AG04449 (cell line): ENCODE measurements around the gene C15orf61.

ENCODE experiments used
- CTCF ChIA-PET: fragments of 350-600 bp; formaldehyde crosslinking; extraction: SDS; loops from one replicate; lab custom pipeline; 2021; ENCODE audit warnings: antibody characterized with exemption; lab: Yijun Ruan, JAX
- POLR2A ChIA-PET: fragments of 400-600, 350-600 bp; formaldehyde crosslinking; extraction: SDS; loops from one replicate; lab custom pipeline; 2020; ENCODE audit warnings: antibody characterized with exemption, inconsistent platforms; lab: Yijun Ruan, JAX
- DNase-seq: peaks from one replicate; pipeline ENCODE4 v3.0.0-alpha.2; 2010; ENCODE audit warnings: low read depth, low spot score
- H3K4me3 ChIP-seq: 2 replicates; pipeline ENCODE4 v1.5.1; 2011; ENCODE audit warnings: low read depth, mild to moderate bottlenecking, control low read depth, low read length
- CTCF ChIP-seq: IDR thresholded peaks from one replicate; pipeline ENCODE4 v1.5.1; 2011; ENCODE audit warnings: mild to moderate bottlenecking, moderate library complexity, low read length, control low read depth, inconsistent platforms; ENCODE audit not compliant: insufficient read depth; ENCODE audit errors: missing control alignments

C15orf61 gene

GRCh38 chr15:67521029-67521782 lies at the start of gene C15orf61:
TSS of gene C15orf61 (plus strand) at chr15:67521131. CDS start at chr15:67521249, 118 bp downstream.
- H3K4me3 ChIP-seq = peak within 1 kb of the TSS; percentile 87
- no peak for DNase-seq
- TF ChIP-seq CTCF = no peak
- ChIA-PET CTCF (interaction anchor here (0.6 to 1.2 kb wide), 4 partner anchors 10 to 310 kb away, joined by 3 read pairs; no protein-coding TSS in a partner anchor), POLR2A (interaction anchor here (0.6 to 0.9 kb wide), 2 partner anchors 10 kb away, joined by 3 read pairs; no protein-coding TSS in a partner anchor)

DNA sequence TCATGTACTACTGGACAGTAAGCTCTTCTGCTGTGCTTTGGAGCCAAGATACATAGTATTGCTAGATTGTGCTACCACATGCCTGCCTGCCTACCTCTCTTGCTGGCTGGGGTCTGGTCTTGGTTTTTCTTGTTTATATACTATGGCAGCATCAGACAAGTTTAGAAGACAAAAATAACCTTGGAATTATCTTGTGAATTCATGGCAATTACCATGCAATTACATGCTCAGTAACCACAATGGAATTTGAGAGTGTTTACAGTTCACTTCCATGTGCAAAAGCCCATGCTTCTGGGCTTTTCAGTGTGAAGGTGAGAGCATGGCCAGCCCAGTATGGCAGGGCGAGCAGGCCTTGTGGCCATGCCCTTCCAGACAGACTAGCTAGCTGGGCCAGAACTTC lies 48.0 kb upstream of the C15orf61 start:
- ChIA-PET POLR2A (no interaction called here), CTCF (interaction anchor here (13.4 kb wide), 1 partner anchor 15 kb away, joined by 103 read pairs; no protein-coding TSS in a partner anchor)
- TF ChIP-seq CTCF = no peak
- no peak overlapping the region for H3K4me3 ChIP-seq
- DNase-seq = no peak

DNA sequence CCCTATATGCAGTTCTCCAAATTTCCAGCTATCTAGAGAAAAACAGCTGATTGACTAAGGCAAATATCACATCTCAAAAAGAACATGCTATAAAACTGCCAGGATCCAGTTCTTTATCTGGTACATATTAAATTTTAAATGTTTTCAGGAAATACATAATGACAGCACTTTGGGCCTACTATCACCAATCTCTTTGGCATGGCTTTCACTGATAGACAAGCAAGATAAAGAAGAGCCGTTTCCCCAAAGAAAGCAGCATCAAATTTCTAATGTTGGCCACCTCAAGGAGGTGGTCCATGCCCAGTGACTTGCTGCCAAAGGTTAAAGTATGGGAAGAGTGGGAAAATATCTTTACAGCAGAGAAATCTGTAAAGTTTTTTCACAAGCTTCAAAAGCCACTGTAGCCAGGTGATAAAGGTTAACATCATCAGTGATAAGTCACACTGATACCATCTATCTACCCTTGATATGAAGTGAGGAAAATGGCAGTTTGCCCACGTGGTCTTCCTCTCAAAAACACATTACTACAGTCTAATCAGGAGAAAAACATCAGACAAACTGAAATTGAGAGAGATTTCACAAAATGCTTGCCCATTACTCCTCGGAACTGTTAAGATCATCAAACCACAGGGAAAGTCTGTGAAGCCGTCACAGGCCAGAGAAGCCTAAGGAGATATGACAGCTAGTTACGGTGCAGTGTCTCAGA lies 46.4 kb upstream of the C15orf61 start:
- TF ChIP-seq CTCF = no peak
- no peak overlapping the region for H3K4me3 ChIP-seq
- DNase-seq = no peak
- CTCF ChIA-PET = interaction anchor here (13.4 kb wide), 1 partner anchor 17 kb away, joined by 103 read pairs; no protein-coding TSS in a partner anchor
- POLR2A ChIA-PET = no interaction called here

DNA sequence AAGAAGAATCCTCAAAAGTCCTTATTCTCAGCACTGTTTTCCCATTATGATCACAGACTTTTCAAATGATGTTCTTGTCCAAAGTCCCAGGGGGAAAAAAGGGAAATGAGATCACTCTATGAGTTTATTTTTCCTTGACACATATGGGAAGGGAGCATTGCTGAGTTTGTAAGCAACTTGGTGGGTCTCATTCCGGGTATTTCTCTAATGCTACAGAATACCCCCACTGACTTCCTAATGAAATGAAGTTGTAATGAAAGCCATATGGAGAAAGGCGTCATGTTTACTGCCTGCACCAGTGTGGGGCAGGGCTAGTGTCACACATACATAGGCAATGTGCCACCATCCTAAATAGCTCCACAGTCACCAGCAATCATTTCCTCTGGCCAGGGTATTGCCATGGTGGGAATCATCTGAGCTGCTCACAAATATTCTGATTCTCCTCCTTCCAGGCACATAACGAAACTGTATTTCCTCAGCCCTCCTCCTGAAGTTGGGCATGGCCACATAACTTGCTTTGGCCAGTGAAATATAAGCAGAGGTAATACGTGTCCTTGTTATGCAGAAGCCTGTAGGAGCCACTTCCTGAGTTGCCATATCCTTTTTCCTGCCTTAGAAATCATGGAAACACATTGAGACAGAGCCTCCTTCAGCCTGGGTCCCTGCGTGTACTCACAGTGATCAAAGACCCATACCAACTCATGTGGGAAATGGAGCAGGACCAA lies 41.0 kb upstream of the C15orf61 start:
- POLR2A ChIA-PET = no interaction called here
- no peak for TF ChIP-seq CTCF
- CTCF ChIA-PET = interaction anchor here (1.3 kb wide), 1 partner anchor 23 kb away, joined by 4 read pairs; no protein-coding TSS in a partner anchor

GRCh38 chr15:67480741-67481140 lies 40.2 kb upstream of the C15orf61 start:
- H3K4me3 ChIP-seq = no peak overlapping the region
- no peak for TF ChIP-seq CTCF
- CTCF ChIA-PET = interaction anchor here (1.3 kb wide), 1 partner anchor 23 kb away, joined by 4 read pairs; no protein-coding TSS in a partner anchor
- no peak for DNase-seq
- POLR2A ChIA-PET = no interaction called here

More for the DNA sequence above, 41.0 kb upstream of the C15orf61 start:
- DNase-seq = no peak
- H3K4me3 ChIP-seq = peak overlapping the region; percentile 34
